HG02981 (cell line): ENCODE data around the gene DPM2.
A peak's percentile ranks its signal among the peaks of the same experiment; 100 is the strongest.

Experiments used
- ATAC-seq: cut with Tn5 transposase; IDR thresholded peaks from one replicate; pipeline ENCODE4 v1.9.1; 2021; ENCODE audit warnings: mild to moderate bottlenecking, moderate library complexity; ENCODE audit not compliant: unreplicated experiment

Gene DPM2

GRCh38 chr9:127973169-127974000, 35.7 kb upstream of the DPM2 start:
- ATAC-seq: no peak

GRCh38 chr9:127972236-127972871, 34.7 kb upstream of the DPM2 start:
- no peak for ATAC-seq

DNA sequence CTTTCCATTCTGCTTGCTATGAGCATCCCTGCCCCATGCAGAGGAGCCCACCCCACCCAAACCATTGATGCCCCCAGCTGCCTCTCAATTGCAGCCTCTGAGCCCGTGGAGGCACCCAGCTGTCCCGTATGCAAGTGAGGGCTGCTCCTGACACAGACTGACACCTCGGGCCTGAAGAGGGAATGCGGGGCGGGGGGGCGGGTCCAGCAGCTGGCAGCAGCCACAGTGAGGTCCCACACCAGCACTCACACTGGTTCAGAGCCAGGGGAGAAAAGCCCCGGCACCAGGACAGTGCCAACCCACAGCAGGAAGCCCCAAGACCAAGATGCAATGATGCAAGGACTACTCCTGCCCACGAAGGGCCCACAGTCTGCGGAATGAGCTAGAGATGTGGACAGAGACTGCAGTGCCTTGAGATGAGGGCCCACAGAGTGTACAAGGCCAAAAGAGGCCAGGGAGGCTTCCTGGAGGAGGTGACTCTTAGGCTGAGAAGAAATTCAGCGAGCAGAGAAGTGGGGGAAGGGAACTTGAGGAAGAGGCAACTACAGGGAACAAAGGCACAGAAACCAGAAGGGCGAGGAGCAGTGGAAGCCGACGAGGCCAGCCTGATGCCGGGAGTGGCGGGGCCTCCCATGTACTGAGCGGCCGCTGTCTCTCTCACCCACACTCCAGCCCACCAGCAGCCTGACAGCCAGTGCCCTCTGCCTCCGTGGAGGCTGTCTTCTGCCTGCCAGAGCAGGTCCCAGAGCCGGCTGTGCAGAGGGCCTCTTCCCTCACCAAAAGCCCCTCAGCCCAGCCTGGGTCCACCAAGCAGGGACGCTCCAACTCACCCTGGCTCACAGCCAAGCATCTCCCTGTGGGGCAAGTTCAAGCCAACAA, 33.9 kb upstream of the DPM2 start:
- no peak for ATAC-seq

GRCh38 chr9:127970401-127971313, 33.0 kb upstream of the DPM2 start:
- peak; percentile 79 for ATAC-seq

DNA sequence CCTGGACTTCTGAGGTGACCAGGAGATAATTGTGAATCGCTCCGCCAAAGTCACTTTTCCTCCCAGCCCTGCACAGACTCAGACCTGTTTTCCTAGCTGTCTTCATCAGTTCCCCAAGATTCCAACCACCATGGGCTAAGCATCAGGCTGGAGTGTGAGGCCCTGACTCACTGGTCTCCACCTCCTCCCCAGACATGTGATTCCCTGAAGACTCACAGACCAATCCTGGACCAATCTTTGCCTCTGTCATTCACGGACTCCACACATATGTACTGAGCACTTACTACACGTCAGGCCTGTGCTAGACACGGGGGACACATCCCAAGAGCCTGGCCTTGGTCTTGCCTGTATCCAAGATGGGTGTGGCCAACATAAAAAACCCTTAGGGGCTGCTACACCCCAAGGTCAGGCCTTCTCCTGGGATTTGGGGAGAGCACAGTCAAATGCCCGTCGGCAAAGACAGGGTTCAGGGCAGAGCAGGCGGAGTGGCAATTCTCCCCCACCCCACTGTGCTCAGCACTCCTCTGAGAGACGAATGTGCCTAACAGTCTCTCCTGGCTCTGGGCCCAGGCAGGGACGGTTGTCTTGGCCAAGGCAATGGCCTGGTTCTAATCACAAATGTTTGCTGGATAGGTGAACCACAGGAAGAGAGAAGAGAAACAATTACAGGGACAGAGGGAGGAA, 31.2 kb upstream of the DPM2 start:
- ATAC-seq: no peak

DNA sequence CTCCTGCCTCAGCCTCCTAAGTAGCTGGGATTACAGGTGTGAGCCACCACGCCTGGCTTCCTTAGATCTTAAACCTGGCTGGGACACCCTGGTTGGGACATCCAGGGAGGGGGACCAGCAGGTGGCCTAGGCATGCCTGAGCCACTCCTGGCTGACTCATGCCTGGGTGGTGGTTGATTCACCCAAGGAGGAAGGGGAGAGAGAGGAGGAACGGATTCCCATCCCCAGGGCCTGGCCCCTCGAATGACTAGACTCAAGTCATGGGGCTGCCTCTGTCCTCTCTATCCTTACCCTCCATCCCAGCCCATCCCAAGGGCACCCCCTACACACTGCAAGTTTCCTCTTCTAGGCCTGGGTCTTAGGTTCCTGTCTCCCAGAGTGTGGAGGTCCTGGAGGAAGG, 30.4 kb upstream of the DPM2 start:
- ATAC-seq: no peak

GRCh38 chr9:127967151-127967809, 29.6 kb upstream of the DPM2 start:
- no peak for ATAC-seq

DNA sequence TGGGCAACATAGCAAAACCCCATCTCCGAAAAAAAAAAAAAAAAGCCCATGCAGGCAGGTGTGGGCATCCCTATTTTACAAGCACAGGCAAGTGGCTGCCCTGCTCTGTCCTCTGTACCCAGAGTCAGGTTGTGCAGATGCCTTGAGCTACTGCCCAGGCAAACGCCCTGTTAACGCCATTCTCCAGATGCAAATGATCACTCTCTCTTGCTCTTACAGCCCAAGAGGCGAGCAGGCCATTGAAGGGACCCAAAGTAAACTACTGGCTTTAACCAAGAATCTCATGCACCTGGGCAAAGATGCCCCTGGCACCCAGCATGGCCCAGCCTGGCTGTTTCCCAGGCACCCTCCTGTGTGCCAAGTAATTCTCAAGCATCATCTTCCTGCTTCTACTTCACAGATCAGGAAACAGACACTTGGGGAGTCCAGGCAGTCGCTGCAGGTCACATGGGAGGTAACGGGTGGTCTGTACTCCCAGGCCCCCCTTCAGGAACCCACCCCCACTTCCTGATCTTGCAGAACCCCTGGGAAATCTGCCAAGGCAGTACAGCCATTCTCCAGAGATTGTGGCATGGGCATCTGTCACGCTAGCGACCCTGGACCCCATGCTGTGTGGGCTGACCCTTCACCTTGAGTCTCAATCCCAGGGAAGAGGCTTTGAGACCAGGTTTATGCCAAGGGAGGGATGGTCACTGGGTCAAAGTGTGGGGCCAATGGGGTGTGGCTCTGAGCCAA, 28.9 kb upstream of the DPM2 start:
- ATAC-seq: no peak

DNA sequence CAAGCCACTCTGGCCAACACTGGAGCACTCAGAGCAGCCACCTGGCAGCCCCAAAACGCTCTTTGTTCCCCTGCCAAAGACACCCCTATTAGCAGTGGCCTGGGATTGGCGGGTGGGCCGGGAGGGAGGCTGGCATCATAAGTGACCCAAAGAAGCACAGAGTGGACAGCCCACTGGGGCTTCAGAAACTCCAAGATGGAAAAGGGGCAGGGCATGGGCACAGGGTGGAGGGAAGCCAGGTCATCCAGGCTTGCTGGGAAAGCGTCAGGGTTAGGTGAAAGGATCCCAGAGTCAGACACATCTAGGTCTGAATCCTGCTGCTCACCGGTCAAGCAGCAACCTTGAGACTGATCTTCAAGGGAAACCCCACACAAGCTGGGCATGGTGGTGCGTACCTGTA, 28.3 kb upstream of the DPM2 start:
- no peak for ATAC-seq

- ATAC-seq: no peak
Observed at GRCh38 chr9:127963359-127964064, 25.9 kb upstream of the DPM2 start.

DNA sequence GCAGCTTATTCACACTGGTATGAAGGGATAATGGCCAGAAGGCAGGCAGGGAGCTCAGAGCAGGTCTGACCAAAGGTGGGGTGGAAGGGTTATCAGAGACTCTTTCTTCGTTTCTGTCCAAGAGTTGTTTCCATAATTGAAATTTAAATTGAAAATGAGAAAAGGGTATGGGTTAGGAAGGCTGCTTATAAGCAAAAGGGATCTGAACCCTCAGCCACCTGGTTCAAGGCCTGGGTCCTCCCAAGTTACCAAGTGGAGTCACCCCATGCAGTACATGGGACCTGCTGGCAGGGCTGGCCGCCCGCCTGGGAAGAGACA, 25.3 kb upstream of the DPM2 start:
- no peak for ATAC-seq

- no peak for ATAC-seq
Observed at GRCh38 chr9:127962278-127962677, 24.6 kb upstream of the DPM2 start.

GRCh38 chr9:127961613-127962155, 24.0 kb upstream of the DPM2 start:
- ATAC-seq: no peak

- ATAC-seq: no peak
Observed at GRCh38 chr9:127961155-127961490, 23.5 kb upstream of the DPM2 start.

DNA sequence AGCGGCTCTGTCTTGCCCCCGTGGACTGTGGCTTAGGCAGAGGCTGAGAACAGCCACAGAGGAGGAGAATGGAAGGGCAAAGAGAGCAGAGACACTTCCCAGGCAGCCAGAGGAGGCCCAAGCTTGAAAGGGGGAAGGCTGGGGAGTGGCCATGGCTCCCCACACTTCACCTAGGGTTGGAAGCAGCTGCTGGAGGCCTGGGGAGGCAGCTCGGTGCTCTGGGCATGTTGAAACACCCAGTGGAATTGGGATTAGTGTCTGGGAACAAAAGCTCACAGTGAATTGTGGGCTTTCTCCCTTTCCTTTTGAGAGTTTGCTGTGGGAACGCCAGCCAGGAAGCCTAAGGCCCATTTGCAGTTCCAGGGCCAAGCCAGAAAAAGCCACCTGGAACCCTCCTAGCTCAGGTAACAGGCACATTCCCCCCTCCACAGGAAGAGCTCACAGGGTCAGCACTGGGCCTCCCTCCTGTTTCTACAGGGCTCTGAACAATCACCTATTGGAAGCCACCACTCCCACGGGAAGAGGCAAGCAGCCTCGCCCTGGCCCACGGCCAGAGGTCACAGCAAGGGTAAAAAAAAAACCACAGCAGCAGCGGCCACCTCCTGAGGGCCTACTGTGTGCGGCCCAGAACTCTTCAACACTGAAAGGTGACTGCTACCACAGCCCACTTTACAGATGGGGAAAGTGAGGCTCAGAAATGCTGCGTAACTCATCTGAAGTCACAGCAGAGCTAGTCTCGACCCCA, 22.9 kb upstream of the DPM2 start:
- ATAC-seq: no peak

GRCh38 chr9:127959841-127960409, 22.3 kb upstream of the DPM2 start:
- ATAC-seq: no peak

DNA sequence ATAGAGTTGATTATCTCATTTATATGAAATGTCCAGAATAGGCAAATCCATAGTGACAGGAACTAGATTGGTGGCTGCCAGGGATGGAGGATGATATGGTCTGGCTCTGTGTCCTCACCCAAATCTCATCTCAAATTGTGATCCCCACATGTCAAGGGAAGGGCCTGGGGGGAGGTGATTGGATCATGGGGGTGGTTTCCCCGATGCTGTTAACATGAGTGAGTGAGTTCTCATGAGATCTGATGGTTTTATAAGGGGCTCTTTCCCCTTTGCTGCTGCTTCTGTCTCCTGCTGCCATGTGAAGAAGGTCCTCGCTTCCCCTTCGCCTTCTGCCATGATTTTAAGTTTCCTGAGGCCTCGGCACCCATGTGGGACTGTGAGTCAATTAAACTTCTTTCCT, 21.7 kb upstream of the DPM2 start:
- no peak for ATAC-seq
